Measurements from ENCODE around the gene RBP5. TPM values are rescaled to one million over a fixed set of nuclear protein-coding genes. Genes with fewer than 3 reads are reported as not detected.

The RBP5 gene
- total RNA-seq, 1 experiment from 2014 or later, result 2.7 TPM

DNA sequence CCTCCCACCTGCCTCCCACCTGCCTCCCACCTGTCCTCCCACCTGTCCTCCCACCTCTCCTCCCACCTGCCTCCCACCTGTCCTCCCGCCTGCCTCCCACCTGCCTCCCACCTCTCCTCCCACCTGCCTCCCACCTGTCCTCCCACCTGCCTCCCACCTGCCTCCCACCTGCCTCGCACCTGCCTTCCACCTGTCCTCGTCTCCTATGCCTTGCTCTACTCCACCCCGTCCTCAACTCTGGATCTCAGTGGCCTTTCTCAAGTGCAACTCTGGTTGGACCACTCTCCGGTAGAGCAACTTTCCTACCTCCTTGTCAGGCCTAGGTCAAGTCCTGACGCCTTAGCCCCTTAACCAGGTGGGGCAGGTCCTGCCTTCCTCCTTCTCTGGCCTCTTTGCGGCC is 31.5 kb upstream of the RBP5 start:
- Mint-ChIP-seq H3K4me3 (no peak overlapping the region), H3K4me1 (peaks cover 6 to 8% of the 10 kb centered on the region in 2 experiments), H3K27me3 (ENCODE audit: low read depth) (peaks cover 27% of the 10 kb centered on the region), H3K9me3 (peaks cover 6 to 15% of the 10 kb centered on the region in 2 experiments; a peak in 4 of 5 replicates), H3K36me3 (ENCODE audit: insufficient read depth in 1 of 3, low read depth in 3 of 3) (peaks cover 0 to 7% (median 3%) of the 10 kb centered on the region in 3 experiments; a peak in 3 of 7 replicates), H3K27ac (no peak overlapping the region)
- TF ChIP-seq, protein P1, sequence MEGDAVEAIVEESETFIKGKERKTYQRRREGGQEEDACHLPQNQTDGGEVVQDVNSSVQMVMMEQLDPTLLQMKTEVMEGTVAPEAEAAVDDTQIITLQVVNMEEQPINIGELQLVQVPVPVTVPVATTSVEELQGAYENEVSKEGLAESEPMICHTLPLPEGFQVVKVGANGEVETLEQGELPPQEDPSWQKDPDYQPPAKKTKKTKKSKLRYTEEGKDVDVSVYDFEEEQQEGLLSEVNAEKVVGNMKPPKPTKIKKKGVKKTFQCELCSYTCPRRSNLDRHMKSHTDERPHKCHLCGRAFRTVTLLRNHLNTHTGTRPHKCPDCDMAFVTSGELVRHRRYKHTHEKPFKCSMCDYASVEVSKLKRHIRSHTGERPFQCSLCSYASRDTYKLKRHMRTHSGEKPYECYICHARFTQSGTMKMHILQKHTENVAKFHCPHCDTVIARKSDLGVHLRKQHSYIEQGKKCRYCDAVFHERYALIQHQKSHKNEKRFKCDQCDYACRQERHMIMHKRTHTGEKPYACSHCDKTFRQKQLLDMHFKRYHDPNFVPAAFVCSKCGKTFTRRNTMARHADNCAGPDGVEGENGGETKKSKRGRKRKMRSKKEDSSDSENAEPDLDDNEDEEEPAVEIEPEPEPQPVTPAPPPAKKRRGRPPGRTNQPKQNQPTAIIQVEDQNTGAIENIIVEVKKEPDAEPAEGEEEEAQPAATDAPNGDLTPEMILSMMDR (conservative IDR thresholded peaks at IDR 0.05), result no peak
- no peak overlapping the region for H2BK15ac ChIP-seq (ENCODE audit: low read depth, low read length)
- no peak overlapping the region for H4K5ac ChIP-seq (ENCODE audit: insufficient read length, low read depth, low read length)
- no peak overlapping the region for H2BK12ac ChIP-seq (ENCODE audit: insufficient read length, low read depth, low read length)
- no peak overlapping the region for H2BK5ac ChIP-seq (ENCODE audit: insufficient read length, low read length)
- H3K27me3 ChIP-seq (ENCODE audit: insufficient read depth, low read length), result no peaks in the 10 kb centered on the region
- H2AK5ac ChIP-seq (ENCODE audit: insufficient read length, low read length), result no peak overlapping the region
- no peak overlapping the region for H4K91ac ChIP-seq (ENCODE audit: insufficient read length, low read depth, low read length)
- H3T11ph ChIP-seq (ENCODE audit: low read length), result no peak overlapping the region
- H2BK20ac ChIP-seq (ENCODE audit: low read depth, low read length, poor library complexity, severe bottlenecking), result no peak overlapping the region
- no peaks in the 10 kb centered on the region for H3K4me1 ChIP-seq (ENCODE audit: insufficient read depth, low read length)
- peaks cover 8% of the 10 kb centered on the region for H3K9me3 ChIP-seq (ENCODE audit: control insufficient read depth, low read depth, low read length)
- no peak for DNase-seq
- H3K79me1 ChIP-seq (ENCODE audit: insufficient read depth, low read depth, low read length, poor library complexity, severe bottlenecking), result no peaks in the 10 kb centered on the region
- H3K14ac ChIP-seq (ENCODE audit: insufficient read depth, low read length), result no peak overlapping the region; the same call in 1 of the 2 replicates
- H4K8ac ChIP-seq (replicated peaks; ENCODE audit: insufficient read length, low read depth, low read length), result no peak overlapping the region
- no peak overlapping the region for H3K27ac ChIP-seq (ENCODE audit: insufficient read length, low read depth, low read length)
- H3K9ac ChIP-seq (ENCODE audit: extremely low read depth, insufficient read length, low read length), result no peak overlapping the region
- H2AFZ ChIP-seq (ENCODE audit: low read length), result no peak overlapping the region
- H3K4ac ChIP-seq (ENCODE audit: low read depth, low read length), result no peak overlapping the region
- WGBS (ENCODE audit: extremely low coverage, insufficient read length, low lambda C conversion rate), result no CpG with 5 or more reads among the region's 7 CpGs
- H3K79me2 ChIP-seq (ENCODE audit: insufficient read depth, low read length), result no peaks in the 10 kb centered on the region
- H2BK120ac ChIP-seq (ENCODE audit: low read depth, low read length, poor library complexity, severe bottlenecking), result no peak overlapping the region
- no peak overlapping the region for H3K4me2 ChIP-seq (ENCODE audit: insufficient read depth, insufficient read length, low read length)
- H3K23me2 ChIP-seq (ENCODE audit: insufficient read length, low read depth, low read length, poor library complexity, severe bottlenecking), result peaks cover 3% of the 10 kb centered on the region
- H3K56ac ChIP-seq (ENCODE audit: insufficient read length, low read depth, low read length), result no peak overlapping the region
- no peak overlapping the region for H3K23ac ChIP-seq (ENCODE audit: insufficient read length, low read depth, low read length)
- H3K18ac ChIP-seq (ENCODE audit: insufficient read length, low read depth, low read length), result no peak overlapping the region
- H4K20me1 ChIP-seq (ENCODE audit: control insufficient read depth, insufficient read depth, insufficient read length), result no peaks in the 10 kb centered on the region
